ENCODE data around the gene MGAT5.

DNA sequence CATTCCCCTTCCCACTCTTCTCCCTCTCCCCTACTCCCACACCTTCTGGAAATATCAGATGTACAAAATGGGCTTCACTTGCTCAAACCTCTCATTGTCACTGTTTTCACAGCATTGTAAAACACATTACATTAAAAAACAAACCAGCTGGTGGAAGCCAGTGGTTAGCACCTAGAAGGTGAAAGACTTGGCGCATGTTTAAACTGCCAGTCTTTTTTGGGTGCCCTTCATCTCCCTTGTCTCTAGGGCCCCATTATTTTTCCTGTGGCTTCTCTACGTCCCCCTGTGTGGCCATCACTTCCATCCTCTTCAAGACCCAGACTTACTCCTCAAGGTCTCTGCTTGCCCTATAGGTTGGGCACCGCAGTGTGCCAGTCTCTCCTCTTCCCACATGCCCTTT is 34.9 kb downstream of the MGAT5 start:
- TF ChIP-seq, protein P1, sequence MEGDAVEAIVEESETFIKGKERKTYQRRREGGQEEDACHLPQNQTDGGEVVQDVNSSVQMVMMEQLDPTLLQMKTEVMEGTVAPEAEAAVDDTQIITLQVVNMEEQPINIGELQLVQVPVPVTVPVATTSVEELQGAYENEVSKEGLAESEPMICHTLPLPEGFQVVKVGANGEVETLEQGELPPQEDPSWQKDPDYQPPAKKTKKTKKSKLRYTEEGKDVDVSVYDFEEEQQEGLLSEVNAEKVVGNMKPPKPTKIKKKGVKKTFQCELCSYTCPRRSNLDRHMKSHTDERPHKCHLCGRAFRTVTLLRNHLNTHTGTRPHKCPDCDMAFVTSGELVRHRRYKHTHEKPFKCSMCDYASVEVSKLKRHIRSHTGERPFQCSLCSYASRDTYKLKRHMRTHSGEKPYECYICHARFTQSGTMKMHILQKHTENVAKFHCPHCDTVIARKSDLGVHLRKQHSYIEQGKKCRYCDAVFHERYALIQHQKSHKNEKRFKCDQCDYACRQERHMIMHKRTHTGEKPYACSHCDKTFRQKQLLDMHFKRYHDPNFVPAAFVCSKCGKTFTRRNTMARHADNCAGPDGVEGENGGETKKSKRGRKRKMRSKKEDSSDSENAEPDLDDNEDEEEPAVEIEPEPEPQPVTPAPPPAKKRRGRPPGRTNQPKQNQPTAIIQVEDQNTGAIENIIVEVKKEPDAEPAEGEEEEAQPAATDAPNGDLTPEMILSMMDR (IDR thresholded peaks at IDR 0.05) = no peak
- no peak for TF ChIP-seq EZH2 (IDR thresholded peaks at IDR 0.05)
- TF ChIP-seq EZH2phosphoT487 (IDR thresholded peaks at IDR 0.05) = no peak
